A673 (cell line): Measurements from ENCODE around the gene PLEKHH2. TPM values are rescaled to one million over a fixed set of nuclear protein-coding genes. Genes with fewer than 3 reads are reported as not detected.
"Not testable (repeated sequence)": the region's sequence is repeated elsewhere in the genome, so short reads cannot be mapped to it uniquely, and the experiment has no call there.

Experiments
- BruUV-seq: library from RNA; stranded (reverse); fragments of 400-500 nt; replicated peaks from 2 replicates; lab custom pipeline; 2021; lab: Mats Ljungman, UMichigan
- CTCF ChIA-PET: fragments of 300-600 bp; sonication (Branson Sonifier 250); formaldehyde crosslinking; loops from one replicate; lab custom pipeline; 2022; ENCODE audit warnings: antibody characterized with exemption; lab: Charles Lee
- POLR2A ChIA-PET: fragments of 300-600 bp; sonication (Branson Sonifier 250); formaldehyde crosslinking; loops from one replicate; lab custom pipeline; 2022; ENCODE audit warnings: antibody characterized with exemption; ENCODE audit not compliant: low non-redundant PET; lab: Charles Lee
- DNase-seq: peaks from one replicate; pipeline ENCODE4 v3.0.0-alpha.2; 2015; ENCODE audit warnings: low spot score
- H3K27ac ChIP-seq: fragments of 200-600 bp; sonication (generic); 2 replicates; pipeline ENCODE4 v1.5.1; 2016; ENCODE audit warnings: mixed run types, low read depth, mild to moderate bottlenecking, mixed read lengths, antibody characterized with exemption, low read length; ENCODE audit not compliant: poor library complexity, severe bottlenecking
- H3K27me3 ChIP-seq: fragments of 200-600 bp; sonication (generic); replicated peaks from 2 replicates; pipeline ENCODE4 v1.6.1; 2017; ENCODE audit warnings: mixed run types, low read depth, mild to moderate bottlenecking, mixed read lengths, antibody characterized with exemption, low read length; ENCODE audit not compliant: insufficient read depth, poor library complexity
- H3K36me3 ChIP-seq: fragments of 200-600 bp; sonication (generic); 2 replicates; pipeline ENCODE4 v1.6.1; 2016; ENCODE audit warnings: mixed run types, mild to moderate bottlenecking, mixed read lengths, antibody characterized with exemption, low read length; ENCODE audit not compliant: insufficient read depth, poor library complexity, severe bottlenecking
- H3K4me1 ChIP-seq: fragments of 200-600 bp; sonication (generic); 2 replicates; pipeline ENCODE4 v1.6.1; 2017; ENCODE audit warnings: mixed run types, mild to moderate bottlenecking, mixed read lengths, antibody characterized with exemption, low read length; ENCODE audit not compliant: insufficient read depth, poor library complexity, severe bottlenecking
- H3K4me3 ChIP-seq: fragments of 200-600 bp; sonication (generic); 2 replicates; pipeline ENCODE4 v1.5.1; 2016; ENCODE audit warnings: low read depth, mixed run types, mild to moderate bottlenecking, mixed read lengths, low read length; ENCODE audit not compliant: poor library complexity, severe bottlenecking
- H3K9me3 ChIP-seq: fragments of 200-600 bp; sonication (generic); 2 replicates; pipeline ENCODE4 v1.6.1; 2016; ENCODE audit warnings: mixed run types, low read depth, mild to moderate bottlenecking, mixed read lengths, antibody characterized with exemption, low read length; ENCODE audit not compliant: poor library complexity, severe bottlenecking
- EZH2 ChIP-seq: fragments of 200-600 bp; sonication (generic); IDR thresholded peaks from 2 replicates; pipeline ENCODE4 v1.6.1; 2017; ENCODE audit warnings: borderline replicate concordance, low read depth, mild to moderate bottlenecking, mixed read lengths, antibody characterized with exemption, low read length; ENCODE audit not compliant: poor library complexity, severe bottlenecking
- intact Hi-C: fragments of 100-400 bp; cut with micrococcal nuclease; formaldehyde crosslinking; loops from one replicate; pipeline ENCODE4 v1.10.0; 2022; ENCODE audit not compliant: unreplicated experiment
- total RNA-seq: library from RNA; stranded (reverse); gene quantifications from 2 replicates; pipeline ENCODE4 v1.2.3, GENCODE V29; 2021
- TF ChIP-seq, protein P1 (sequence below): fragments of 300-800, 200-600 bp; sonication (generic); conservative IDR thresholded peaks from 2 replicates; pipeline ENCODE4 v1.5.1; 2017; ENCODE audit warnings: low read depth, mild to moderate bottlenecking, antibody characterized with exemption, low read length, moderate library complexity, mixed read lengths

PLEKHH2 gene
- total RNA-seq, 1 experiment from 2014 or later, result 2.2 TPM

DNA sequence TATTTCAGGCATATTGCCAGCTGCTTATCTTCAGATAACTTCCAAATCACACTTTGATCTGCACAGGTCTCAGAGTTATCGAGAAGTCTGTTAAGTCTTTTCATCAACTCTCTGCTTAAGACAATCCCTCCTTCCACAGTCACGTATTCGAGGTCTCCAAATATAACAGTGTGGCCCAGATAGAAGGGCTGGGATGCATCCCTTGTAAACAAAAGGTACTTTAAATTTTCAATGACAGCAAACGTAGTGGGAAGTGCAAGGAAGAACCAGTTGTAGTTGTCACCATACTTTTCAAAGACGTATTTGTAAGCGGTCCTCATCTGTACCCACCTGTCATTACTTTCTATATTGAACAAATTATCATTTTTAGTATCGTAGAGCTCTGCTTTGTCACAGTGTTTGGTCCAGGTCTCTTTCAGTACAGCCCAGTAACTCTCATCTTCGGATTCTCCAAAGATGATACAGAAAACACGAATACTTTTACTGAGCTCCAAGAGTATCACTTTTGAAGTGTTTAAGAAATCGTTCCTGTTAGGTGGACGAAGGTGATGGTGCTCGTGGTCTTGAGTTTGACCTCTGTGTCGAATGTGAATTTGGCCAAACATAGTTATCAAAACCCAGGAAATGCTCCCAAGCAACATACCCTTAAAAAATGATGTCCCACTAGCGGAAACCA, 38.7 kb downstream of the PLEKHH2 start:
- Histone ChIP-seq H3K27ac (no peak overlapping the region), H3K4me1 (no peaks in the 10 kb centered on the region), H3K27me3 (no peaks in the 10 kb centered on the region), H3K4me3 (peak overlapping the region; percentile 43), H3K9me3 (peaks cover 3% of the 10 kb centered on the region), H3K36me3 (no peaks in the 10 kb centered on the region)
- no TSS peak for BruUV-seq
- POLR2A ChIA-PET, result no interaction called here
- intact Hi-C loops, result no loop called here
- CTCF ChIA-PET, result no interaction called here
- no peak for TF ChIP-seq EZH2
- TF ChIP-seq, protein P1, sequence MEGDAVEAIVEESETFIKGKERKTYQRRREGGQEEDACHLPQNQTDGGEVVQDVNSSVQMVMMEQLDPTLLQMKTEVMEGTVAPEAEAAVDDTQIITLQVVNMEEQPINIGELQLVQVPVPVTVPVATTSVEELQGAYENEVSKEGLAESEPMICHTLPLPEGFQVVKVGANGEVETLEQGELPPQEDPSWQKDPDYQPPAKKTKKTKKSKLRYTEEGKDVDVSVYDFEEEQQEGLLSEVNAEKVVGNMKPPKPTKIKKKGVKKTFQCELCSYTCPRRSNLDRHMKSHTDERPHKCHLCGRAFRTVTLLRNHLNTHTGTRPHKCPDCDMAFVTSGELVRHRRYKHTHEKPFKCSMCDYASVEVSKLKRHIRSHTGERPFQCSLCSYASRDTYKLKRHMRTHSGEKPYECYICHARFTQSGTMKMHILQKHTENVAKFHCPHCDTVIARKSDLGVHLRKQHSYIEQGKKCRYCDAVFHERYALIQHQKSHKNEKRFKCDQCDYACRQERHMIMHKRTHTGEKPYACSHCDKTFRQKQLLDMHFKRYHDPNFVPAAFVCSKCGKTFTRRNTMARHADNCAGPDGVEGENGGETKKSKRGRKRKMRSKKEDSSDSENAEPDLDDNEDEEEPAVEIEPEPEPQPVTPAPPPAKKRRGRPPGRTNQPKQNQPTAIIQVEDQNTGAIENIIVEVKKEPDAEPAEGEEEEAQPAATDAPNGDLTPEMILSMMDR, result no peak
- DNase-seq, result no peak

DNA sequence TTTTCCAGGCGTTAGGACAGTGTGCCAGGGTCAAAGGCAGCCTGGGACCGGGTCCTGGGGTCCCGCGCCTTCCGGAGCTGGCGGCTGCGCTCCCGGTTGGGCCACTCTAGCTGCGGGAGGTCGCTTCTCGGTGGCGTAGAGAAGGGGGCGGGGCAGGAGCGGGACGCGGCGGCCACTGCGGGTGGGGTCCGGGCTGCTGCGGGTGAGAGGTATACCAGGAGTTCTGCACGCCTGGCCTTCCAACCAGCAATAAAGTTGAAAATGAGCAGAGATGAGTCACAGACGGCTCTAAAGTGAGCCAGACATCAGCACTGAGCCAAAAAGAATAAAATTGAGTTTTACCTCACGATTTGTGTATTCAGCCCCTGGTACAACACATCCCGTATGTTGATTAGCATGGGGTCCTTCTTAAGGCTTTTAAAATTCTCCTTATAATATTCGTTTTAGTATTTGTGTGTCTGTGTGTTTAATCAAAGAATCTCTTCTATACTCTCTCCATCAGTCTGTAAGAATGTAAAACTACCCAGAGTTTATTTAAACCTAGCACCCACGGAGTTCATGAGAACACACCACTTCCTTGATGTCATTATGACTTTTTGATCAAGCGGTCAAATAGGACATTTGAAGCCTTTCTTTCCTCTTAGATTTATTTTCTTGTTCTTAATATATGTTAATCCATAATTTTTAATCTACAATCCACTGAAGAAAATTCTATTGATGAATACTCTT, 39.4 kb downstream of the PLEKHH2 start, which contains the start of gene C1GALT1C1L:
Gene C1GALT1C1L, minus strand, starts transcription at position 108 of the 729 bp plus-strand sequence. Its CDS starts 107 bp downstream, at position 1.
- ChIA-PET POLR2A (no interaction called here), CTCF (no interaction called here)
- Histone ChIP-seq H3K4me1 (no peaks in the 10 kb centered on the region), H3K27me3 (no peaks in the 10 kb centered on the region), H3K27ac (no peak within 1 kb of the TSS), H3K36me3 (no peaks in the 10 kb centered on the region), H3K4me3 (peak within 1 kb of the TSS; percentile 43), H3K9me3 (peaks cover 3% of the 10 kb centered on the region)
- no peak for TF ChIP-seq EZH2
- TF ChIP-seq, protein P1, result no peak
- DNase-seq, result peak; percentile 40
- BruUV-seq, result no TSS peak
- intact Hi-C loops, result no loop called here

DNA sequence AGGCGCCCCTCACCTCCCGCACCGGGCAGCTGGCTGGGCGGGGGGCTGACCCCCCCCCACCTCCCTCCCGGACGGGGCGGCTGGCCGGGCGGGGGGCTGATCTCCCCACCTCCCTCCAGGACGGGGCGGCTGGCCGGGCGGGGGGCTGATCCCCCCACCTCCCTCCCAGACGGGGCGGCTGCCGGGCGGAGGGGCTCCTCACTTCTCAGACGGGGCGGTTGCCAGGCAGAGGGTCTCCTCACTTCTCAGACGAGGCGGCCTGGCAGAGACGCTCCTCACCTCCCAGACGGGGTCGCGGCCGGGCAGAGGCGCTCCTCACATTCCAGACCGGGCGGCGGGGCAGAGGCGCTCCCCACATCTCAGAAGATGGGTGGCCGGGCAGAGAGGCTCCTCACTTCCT, 40.7 kb downstream of the PLEKHH2 start:
- H3K4me1 ChIP-seq, H3K36me3 ChIP-seq, H3K27me3 ChIP-seq, H3K9me3 ChIP-seq, H3K4me3 ChIP-seq, DNase-seq, intact Hi-C loops, H3K27ac ChIP-seq, BruUV-seq, CTCF ChIA-PET, POLR2A ChIA-PET: not testable (repeated sequence)
